Testis (tissue), 3 donors: Measurements from ENCODE around the gene GPR152. TPM values are rescaled to one million over a fixed set of nuclear protein-coding genes. Genes with fewer than 3 reads are reported as not detected.

Experiments used
- DNase-seq: peaks from one replicate; pipeline ENCODE4 v3.0.0-alpha.2; 2019
- H3K27ac ChIP-seq, 2 donors: fragments of 200-600 bp; sonication (generic); one replicate each; pipeline ENCODE4 v1.5.1; 2019
- H3K27me3 ChIP-seq: fragments of 200-600 bp; sonication (generic); one replicate; pipeline ENCODE4 v1.5.1; 2019
- H3K36me3 ChIP-seq: fragments of 200-600 bp; sonication (generic); one replicate; pipeline ENCODE4 v1.5.1; 2017; ENCODE audit warnings: low read depth; ENCODE audit errors: missing control alignments
- H3K4me1 ChIP-seq: fragments of 200-600 bp; sonication (generic); one replicate; pipeline ENCODE4 v1.5.1; 2019
- H3K4me3 ChIP-seq, 2 donors: fragments of 200-600 bp; sonication (generic); one replicate each; pipeline ENCODE4 v1.5.1; 2017 to 2019
- H3K9me3 ChIP-seq: fragments of 200-600 bp; sonication (generic); one replicate; pipeline ENCODE4 v1.5.1; 2017
- CTCF ChIP-seq, 3 experiments: fragments of 450-650 bp in 2 of 3; fragments of 200-600 bp in 1 of 3; sonication (generic) in 1 of 3; IDR thresholded peaks; one replicate each; pipeline ENCODE4 v1.5.1; 2016 to 2019; ENCODE audit warnings: antibody characterized with exemption in 3 of 3, mild to moderate bottlenecking in 2 of 3, moderate library complexity in 1 of 3
- POLR2A ChIP-seq: fragments of 450-650 bp; IDR thresholded peaks from one replicate; pipeline ENCODE4 v1.6.1; 2017; ENCODE audit warnings: antibody characterized with exemption, mild to moderate bottlenecking, moderate library complexity
- WGBS, 2 donors: methylation state at CpG; one replicate each; pipeline ENCODE4 v1.1.5; 2018; 5-methylcytosine and 5-hydroxymethylcytosine counted together
- intact Hi-C: fragments of 100-400 bp; cut with DNase I; formaldehyde crosslinking; loops from one replicate; pipeline ENCODE4 v1.15.1; 2023; ENCODE audit warnings: low total_unique reads
- polyA plus RNA-seq: library from polyadenylated mRNA; stranded (reverse); fragments of 350-450 nt; fragmentation: Illumina TruSeq; extraction: RNeasy Lipid Tissue Mini Kit (QIAGEN cat#74804); gene quantifications from one replicate; pipeline ENCODE4 v1.2.3, GENCODE V29; 2014; ENCODE audit warnings: low read depth, low replicate concordance; ENCODE audit not compliant: insufficient read depth
- total RNA-seq, 2 donors: library from RNA; depleted of rRNA; stranded (reverse); fragments of >200 nt; gene quantifications; one replicate each; pipeline ENCODE4 v1.2.3, GENCODE V29; 2016

The GPR152 gene
- total and polyA plus RNA-seq, 3 donors from 2014 or later, result not detected

DNA sequence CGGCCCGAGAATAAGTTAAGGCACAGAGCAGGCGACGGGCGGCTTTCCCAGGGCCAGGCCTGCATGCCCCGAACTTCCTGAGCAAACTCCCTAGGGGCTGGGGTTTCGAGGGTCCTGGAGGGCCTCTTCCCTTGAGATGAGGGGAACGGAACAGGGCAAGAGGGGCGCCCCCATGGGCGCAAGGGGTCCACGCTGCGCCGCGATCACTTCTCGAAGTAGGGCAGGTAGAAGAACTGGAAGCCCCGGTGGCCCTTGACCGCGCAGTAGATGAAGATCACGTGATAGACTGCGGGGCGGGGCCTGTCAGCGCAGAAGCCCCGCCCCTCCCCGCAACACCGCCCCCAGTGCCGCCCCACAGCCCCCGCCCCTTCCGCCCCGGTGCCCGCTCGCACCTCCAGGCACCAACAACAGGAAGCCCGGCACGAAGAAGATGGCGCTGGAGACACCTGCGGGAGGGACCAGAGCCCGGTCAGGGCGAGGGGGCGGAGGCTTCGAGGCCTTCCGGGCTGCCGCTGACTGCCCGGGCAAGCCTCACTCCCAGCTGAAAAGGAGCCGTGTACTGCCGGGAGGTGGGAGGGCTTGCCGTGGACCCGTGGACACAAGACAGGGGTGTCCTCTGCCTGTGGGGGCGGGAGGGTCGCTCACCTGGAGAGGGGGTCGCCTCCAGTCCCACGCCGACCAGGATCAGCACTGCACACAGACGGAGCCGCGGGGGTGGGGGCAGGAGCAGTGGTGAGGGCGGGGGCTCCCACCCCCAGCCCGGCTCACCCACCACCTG is 12.1 kb upstream of the GPR152 start:
- peak overlapping the region; percentile 85 to 87 for H3K27ac ChIP-seq
- TF ChIP-seq POLR2A (no peak), CTCF (IDR thresholded peaks at IDR 0.05) (no peak)
- no peaks in the 10 kb centered on the region for H3K9me3 ChIP-seq
- WGBS, 2 donors, result 35 to 60% methylated on average over 1 to 55 of the region's 56 CpGs
- H3K4me1 ChIP-seq, result peaks cover 12% of the 10 kb centered on the region
- no peaks in the 10 kb centered on the region for H3K27me3 ChIP-seq
- H3K36me3 ChIP-seq, result no peaks in the 10 kb centered on the region
- peak; percentile 91 for DNase-seq
- H3K4me3 ChIP-seq, result peak overlapping the region; percentile 49 to 66
- intact Hi-C loops, result no loop called here

DNA sequence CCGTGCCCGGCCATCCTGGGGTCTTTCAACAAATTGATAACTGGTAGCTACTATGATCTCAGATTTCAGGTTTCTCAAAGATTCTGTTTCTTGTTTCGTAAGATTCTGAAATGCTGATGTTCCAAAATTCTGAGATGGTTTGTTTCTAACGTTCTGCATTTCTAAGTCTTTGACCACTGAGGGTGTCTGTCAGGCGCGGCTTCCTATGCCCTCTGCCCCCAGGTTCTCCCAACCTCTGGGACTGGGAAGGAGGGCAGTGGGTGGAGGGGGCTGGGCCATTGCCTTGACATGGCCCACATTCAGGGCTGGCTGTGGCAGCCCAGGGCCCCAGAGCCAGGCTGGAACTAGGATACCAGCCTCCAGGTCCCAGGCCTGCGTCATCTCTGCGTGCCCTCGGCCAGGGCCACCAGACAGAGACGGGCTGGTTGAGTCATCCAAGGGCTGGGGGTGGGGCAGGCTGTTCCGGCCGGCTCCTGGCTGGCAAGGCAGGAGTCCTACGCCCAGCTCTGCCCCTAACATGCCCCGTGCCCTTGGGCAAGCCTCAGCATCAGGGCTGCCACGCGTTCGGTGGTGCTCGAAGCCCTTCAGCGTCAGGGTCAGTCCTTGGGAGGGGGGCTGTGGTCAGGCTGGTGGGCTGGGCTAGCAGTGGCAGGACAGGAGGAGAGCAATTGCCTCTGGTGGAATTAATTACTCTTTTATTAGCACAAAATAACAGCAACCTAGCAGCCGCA is 11.3 kb upstream of the GPR152 start:
- 52 to 64% methylated on average over 9 to 20 of the region's 20 CpGs for WGBS, 2 donors
- peak; percentile 34 for DNase-seq
- TF ChIP-seq POLR2A, result no peak
- TF ChIP-seq CTCF (IDR thresholded peaks at IDR 0.05), result no peak
- H3K9me3 ChIP-seq, result no peaks in the 10 kb centered on the region
- no peaks in the 10 kb centered on the region for H3K27me3 ChIP-seq
- intact Hi-C loops, result no loop called here
- H3K4me1 ChIP-seq, result peaks cover 12% of the 10 kb centered on the region
- peak overlapping the region; percentile 85 to 87 for H3K27ac ChIP-seq
- H3K4me3 ChIP-seq, result peak overlapping the region; percentile 49 to 66
- H3K36me3 ChIP-seq, result no peaks in the 10 kb centered on the region

DNA sequence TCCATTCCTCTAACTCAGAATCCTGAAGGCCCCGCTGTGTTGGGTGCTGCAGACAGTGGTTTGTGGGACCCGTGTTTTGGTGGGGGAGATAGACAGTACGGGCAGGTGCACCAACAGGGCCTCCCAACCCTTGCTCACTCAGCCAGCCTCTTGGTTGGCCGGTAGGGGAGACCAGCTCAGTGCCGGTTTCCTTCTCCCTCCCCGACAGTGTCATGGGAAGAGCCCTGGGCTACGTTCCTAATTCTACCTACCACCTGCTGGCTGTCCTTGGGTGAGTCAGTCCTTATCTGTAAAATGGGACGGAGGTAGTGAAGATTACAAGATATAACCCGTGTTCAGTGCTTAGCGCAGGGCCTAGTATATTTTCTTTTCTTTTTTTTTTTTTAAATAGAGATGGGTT is 10.7 kb upstream of the GPR152 start:
- intact Hi-C loops, result no loop called here
- Histone ChIP-seq H3K27ac (no peak overlapping the region), H3K4me3 (no peak overlapping the region), H3K4me1 (peaks cover 11% of the 10 kb centered on the region), H3K36me3 (no peaks in the 10 kb centered on the region), H3K27me3 (no peaks in the 10 kb centered on the region), H3K9me3 (no peaks in the 10 kb centered on the region)
- TF ChIP-seq POLR2A, result no peak
- no peak for TF ChIP-seq CTCF (IDR thresholded peaks at IDR 0.05)
- WGBS, 2 donors, result 36 to 72% methylated on average over 10 of the region's 10 CpGs
- DNase-seq, result no peak

- Histone ChIP-seq H3K27ac (no peak overlapping the region), H3K27me3 (no peaks in the 10 kb centered on the region), H3K4me1 (no peaks in the 10 kb centered on the region), H3K36me3 (no peaks in the 10 kb centered on the region), H3K4me3 (no peak overlapping the region), H3K9me3 (no peaks in the 10 kb centered on the region)
- TF ChIP-seq CTCF (IDR thresholded peaks at IDR 0.05), result no peak
- TF ChIP-seq POLR2A, result no peak
- DNase-seq, result no peak
- intact Hi-C loops, result no loop called here
- WGBS, 2 donors, result 84 to 86% methylated on average over 19 of the region's 19 CpGs
These were observed 5.7 kb upstream of the GPR152 start for GRCh38 chr11:67458266-67458665.
